ENCODE results near the gene C14orf39. TPM values are rescaled to one million over a fixed set of nuclear protein-coding genes. Genes with fewer than 3 reads are reported as not detected.
"Not testable (repeated sequence)": the region's sequence is repeated elsewhere in the genome, so short reads cannot be mapped to it uniquely, and the experiment has no call there.

C14orf39 gene
- total RNA-seq, 1 donor = under 0.01 TPM

GRCh38 chr14:60490270-60490669 lies 4.4 kb upstream of the C14orf39 start:
- DNase-seq (ENCODE audit: low read depth) = no peak
- H3K4me3 ChIP-seq (ENCODE audit: low read depth, low read length) = no peak overlapping the region
- no peak for TF ChIP-seq CTCF (IDR thresholded peaks at IDR 0.05; ENCODE audit: insufficient read depth, low read depth, low read length)

GRCh38 chr14:60488175-60488574 lies 2.3 kb upstream of the C14orf39 start:
- TF ChIP-seq CTCF (IDR thresholded peaks at IDR 0.05; ENCODE audit: insufficient read depth, low read depth, low read length) = no peak
- no peak for DNase-seq (ENCODE audit: low read depth)
- no peak overlapping the region for H3K4me3 ChIP-seq (ENCODE audit: low read depth, low read length)

- no peak overlapping the region for H3K4me3 ChIP-seq (ENCODE audit: low read depth, low read length)
- TF ChIP-seq CTCF (IDR thresholded peaks at IDR 0.05; ENCODE audit: insufficient read depth, low read depth, low read length) = no peak
- DNase-seq (ENCODE audit: low read depth) = no peak
These were observed 1.3 kb upstream of the C14orf39 start for GRCh38 chr14:60487211-60487610.

GRCh38 chr14:60485057-60485597 lies 736 bp downstream of the C14orf39 start:
- no peak for TF ChIP-seq CTCF (IDR thresholded peaks at IDR 0.05; ENCODE audit: insufficient read depth, low read depth, low read length)
- no peak for DNase-seq (ENCODE audit: low read depth)
- H3K4me3 ChIP-seq (ENCODE audit: low read depth, low read length) = no peak overlapping the region

- H3K4me3 ChIP-seq (ENCODE audit: low read depth, low read length) = no peak overlapping the region
- DNase-seq (ENCODE audit: low read depth) = no peak
- TF ChIP-seq CTCF (IDR thresholded peaks at IDR 0.05; ENCODE audit: insufficient read depth, low read depth, low read length) = no peak
These were observed 3.1 kb downstream of the C14orf39 start for GRCh38 chr14:60482743-60483142.

- not testable (repeated sequence) for H3K4me3 ChIP-seq (ENCODE audit: low read depth, low read length); DNase-seq (ENCODE audit: low read depth)
These were observed 5.6 kb downstream of the C14orf39 start for GRCh38 chr14:60480248-60480647.

GRCh38 chr14:60455875-60456274 lies 30.0 kb downstream of the C14orf39 start:
- no peak overlapping the region for H3K4me3 ChIP-seq (ENCODE audit: low read depth, low read length)
- no peak for DNase-seq (ENCODE audit: low read depth)
- TF ChIP-seq CTCF (IDR thresholded peaks at IDR 0.05; ENCODE audit: insufficient read depth, low read depth, low read length) = no peak
